ENCODE results near the gene BMPER. TPM values are rescaled to one million over a fixed set of nuclear protein-coding genes. Genes with fewer than 3 reads are reported as not detected.

BMPER gene
- total RNA-seq, 1 donor from 2014 or later, result 0.26 TPM

DNA sequence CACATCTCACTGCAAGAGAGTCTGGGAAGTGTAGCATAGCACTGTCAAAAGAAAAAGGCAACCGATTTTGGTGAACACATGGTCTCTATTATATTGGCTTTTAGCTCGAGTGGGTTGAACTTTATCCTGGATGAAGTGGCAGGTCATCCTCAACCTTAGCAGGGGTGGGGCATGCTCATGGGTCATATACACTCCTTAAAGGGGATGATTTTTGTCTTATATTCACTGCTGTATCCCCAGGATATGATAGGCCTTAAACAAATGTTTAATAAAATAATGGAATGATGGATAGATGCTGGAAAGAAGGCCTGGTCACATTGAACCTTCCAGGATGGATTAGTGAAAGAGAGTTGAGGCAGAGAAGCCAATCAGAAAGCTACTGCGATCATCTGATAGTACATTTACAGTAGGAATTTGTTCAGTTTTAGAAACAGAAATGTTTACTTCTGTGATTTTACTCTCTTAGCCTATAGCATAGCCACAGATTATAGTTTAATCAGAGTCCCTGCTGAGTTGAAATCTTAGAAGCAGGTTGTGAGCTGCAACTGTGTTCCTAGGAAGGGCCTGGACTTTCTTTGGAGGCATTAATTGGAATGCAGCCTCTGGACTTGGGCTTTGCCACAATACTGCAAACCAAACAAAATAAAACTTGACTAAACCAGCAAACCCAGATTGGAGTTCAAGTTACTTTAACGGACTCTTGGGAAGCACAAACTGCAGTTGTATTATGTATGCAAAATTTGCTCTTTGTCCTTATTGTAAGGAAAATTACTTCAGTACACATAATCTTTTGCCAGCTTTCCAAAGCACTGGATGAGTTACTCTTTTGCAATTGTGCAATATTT, 138.3 kb downstream of the BMPER start:
- Histone ChIP-seq H3K4me3 (ENCODE audit: low read depth, low read length) (no peak overlapping the region), H3K36me3 (ENCODE audit: control insufficient read depth, insufficient read depth, low read length) (no peaks in the 10 kb centered on the region), H3K27me3 (ENCODE audit: control insufficient read depth, insufficient read depth, low read length) (no peaks in the 10 kb centered on the region)
- TF ChIP-seq, protein P1, sequence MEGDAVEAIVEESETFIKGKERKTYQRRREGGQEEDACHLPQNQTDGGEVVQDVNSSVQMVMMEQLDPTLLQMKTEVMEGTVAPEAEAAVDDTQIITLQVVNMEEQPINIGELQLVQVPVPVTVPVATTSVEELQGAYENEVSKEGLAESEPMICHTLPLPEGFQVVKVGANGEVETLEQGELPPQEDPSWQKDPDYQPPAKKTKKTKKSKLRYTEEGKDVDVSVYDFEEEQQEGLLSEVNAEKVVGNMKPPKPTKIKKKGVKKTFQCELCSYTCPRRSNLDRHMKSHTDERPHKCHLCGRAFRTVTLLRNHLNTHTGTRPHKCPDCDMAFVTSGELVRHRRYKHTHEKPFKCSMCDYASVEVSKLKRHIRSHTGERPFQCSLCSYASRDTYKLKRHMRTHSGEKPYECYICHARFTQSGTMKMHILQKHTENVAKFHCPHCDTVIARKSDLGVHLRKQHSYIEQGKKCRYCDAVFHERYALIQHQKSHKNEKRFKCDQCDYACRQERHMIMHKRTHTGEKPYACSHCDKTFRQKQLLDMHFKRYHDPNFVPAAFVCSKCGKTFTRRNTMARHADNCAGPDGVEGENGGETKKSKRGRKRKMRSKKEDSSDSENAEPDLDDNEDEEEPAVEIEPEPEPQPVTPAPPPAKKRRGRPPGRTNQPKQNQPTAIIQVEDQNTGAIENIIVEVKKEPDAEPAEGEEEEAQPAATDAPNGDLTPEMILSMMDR (IDR thresholded peaks at IDR 0.05; ENCODE audit: insufficient read depth, low read length, severe bottlenecking), result no peak
- DNase-seq (ENCODE audit: low read depth) (no peak), FAIRE-seq (no peak)

DNA sequence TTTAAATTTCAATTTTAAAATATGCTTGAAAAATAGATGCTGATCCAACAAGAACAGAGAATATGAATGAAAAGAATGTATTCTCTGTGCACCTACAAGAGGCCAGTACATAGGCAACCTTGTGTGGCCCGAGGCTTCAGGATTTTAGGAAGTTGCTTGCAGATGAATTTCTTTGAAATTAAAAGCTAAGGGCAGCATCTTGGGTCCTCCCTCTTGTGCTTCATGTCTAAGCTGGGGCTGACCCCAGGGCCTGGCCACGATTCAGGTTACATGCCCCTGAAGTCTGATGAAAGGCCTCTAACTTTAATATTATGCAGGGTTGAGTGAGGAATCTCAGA, 138.9 kb downstream of the BMPER start:
- H3K36me3 ChIP-seq (ENCODE audit: control insufficient read depth, insufficient read depth, low read length), result no peaks in the 10 kb centered on the region
- H3K27me3 ChIP-seq (ENCODE audit: control insufficient read depth, insufficient read depth, low read length), result no peaks in the 10 kb centered on the region
- TF ChIP-seq, protein P1 (IDR thresholded peaks at IDR 0.05; ENCODE audit: insufficient read depth, low read length, severe bottlenecking), result no peak
- H3K4me3 ChIP-seq (ENCODE audit: low read depth, low read length), result no peak overlapping the region
- DNase-seq (ENCODE audit: low read depth) (no peak), FAIRE-seq (no peak)

DNA sequence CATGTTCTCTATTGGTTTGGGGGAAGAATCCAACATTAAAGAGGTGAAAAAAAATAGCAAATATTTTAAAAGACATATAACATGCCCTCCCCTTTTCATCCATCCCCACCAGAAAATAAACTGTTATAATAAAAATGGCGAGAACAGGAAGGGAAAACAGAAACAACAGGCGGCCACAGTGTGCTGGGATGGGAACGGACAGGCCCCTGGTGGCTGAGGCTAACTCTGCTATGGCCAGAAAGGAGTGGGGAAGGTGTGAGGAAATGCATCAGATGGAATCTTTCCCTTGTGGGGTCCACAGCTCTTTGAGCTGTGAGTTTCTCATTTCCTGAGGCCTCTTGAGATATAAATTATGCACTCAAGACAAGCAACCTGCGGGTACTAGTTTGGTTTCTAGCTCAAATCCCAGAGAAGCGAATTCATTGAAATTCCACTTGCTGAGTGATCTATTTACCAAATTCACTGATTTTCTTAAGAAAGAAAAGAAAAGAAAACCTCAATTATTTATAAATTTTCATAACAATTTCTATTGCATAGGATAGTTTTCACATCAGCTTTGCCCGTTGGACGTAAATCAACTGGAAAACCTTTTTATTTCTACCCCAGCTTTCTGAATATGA, 139.5 kb downstream of the BMPER start:
- Histone ChIP-seq H3K4me3 (ENCODE audit: low read depth, low read length) (no peak overlapping the region), H3K36me3 (ENCODE audit: control insufficient read depth, insufficient read depth, low read length) (no peaks in the 10 kb centered on the region), H3K27me3 (ENCODE audit: control insufficient read depth, insufficient read depth, low read length) (no peaks in the 10 kb centered on the region)
- TF ChIP-seq, protein P1 (IDR thresholded peaks at IDR 0.05; ENCODE audit: insufficient read depth, low read length, severe bottlenecking), result no peak
- no peak for FAIRE-seq
- DNase-seq (ENCODE audit: low read depth), result no peak

DNA sequence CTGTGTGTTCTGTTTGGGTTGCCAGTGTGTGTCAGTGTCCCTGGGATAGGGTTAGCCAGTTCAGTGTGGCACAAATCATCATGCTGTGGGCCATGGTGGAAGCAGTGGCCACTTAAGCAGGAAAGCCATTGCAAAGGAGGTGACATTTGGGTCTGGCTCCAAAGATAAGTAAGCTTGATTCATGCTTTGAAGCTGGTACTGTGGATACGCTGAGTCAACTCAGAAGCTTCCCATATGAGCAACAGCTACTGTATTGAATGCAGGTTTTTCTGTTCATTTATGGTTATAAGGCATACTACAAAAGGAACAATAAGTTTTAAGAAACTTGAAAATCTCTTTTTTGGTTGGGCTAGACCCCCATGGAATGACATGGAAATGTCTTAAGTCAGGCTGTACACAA, 143.1 kb downstream of the BMPER start:
- Histone ChIP-seq H3K4me3 (ENCODE audit: low read depth, low read length) (no peak overlapping the region), H3K36me3 (ENCODE audit: control insufficient read depth, insufficient read depth, low read length) (no peaks in the 10 kb centered on the region), H3K27me3 (ENCODE audit: control insufficient read depth, insufficient read depth, low read length) (no peaks in the 10 kb centered on the region)
- FAIRE-seq (no peak), DNase-seq (ENCODE audit: low read depth) (no peak)
- TF ChIP-seq, protein P1 (IDR thresholded peaks at IDR 0.05; ENCODE audit: insufficient read depth, low read length, severe bottlenecking), result no peak

DNA sequence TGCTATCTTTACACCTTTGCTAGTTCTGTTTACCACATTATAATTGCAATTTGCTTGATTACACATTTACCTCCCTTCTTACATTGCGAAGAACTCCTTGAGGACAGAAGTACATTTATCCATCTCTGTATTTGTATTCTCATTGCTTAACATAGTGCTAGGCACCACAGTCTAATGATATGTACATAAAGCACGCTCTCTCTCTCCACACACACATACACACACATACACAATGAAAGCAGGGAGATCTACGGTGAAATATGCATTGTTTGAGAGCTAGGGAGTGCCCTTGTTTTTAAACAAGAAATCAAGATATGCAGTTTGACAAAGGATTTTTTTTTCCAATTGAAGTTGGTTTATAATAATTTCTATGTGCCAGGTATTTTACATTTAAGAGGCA, 148.7 kb downstream of the BMPER start:
- TF ChIP-seq, protein P1 (IDR thresholded peaks at IDR 0.05; ENCODE audit: insufficient read depth, low read length, severe bottlenecking), result no peak
- no peak for DNase-seq (ENCODE audit: low read depth)

More for the DNA sequence above, 148.7 kb downstream of the BMPER start:
- Histone ChIP-seq H3K36me3 (ENCODE audit: control insufficient read depth, insufficient read depth, low read length) (no peaks in the 10 kb centered on the region), H3K27me3 (ENCODE audit: control insufficient read depth, insufficient read depth, low read length) (no peaks in the 10 kb centered on the region), H3K4me3 (ENCODE audit: low read depth, low read length) (no peak overlapping the region)
- no peak for FAIRE-seq

Measured in bronchial epithelial cell (primary cell).